Nephron (organoid): ENCODE measurements around the gene UGGT2.

ENCODE experiments used
- H3K27ac Mint-ChIP-seq, 3 experiments: 2 replicates each; pipeline ENCODE4 v1.8.0; 2020; ENCODE audit warnings: mixed read lengths in 3 of 3, mild to moderate bottlenecking in 2 of 3, moderate library complexity in 1 of 3
- H3K27me3 Mint-ChIP-seq: 2 replicates; pipeline ENCODE4 v1.8.0; 2021; ENCODE audit warnings: low read depth, mild to moderate bottlenecking, moderate library complexity, mixed read lengths
- H3K36me3 Mint-ChIP-seq: 2 replicates; pipeline ENCODE4 v1.8.0; 2020; ENCODE audit warnings: low read depth, mixed read lengths
- H3K4me1 Mint-ChIP-seq: 2 replicates; pipeline ENCODE4 v1.8.0; 2020; ENCODE audit warnings: mixed read lengths
- H3K4me3 Mint-ChIP-seq, 3 experiments: 2 replicates each; pipeline ENCODE4 v1.8.0; 2020; ENCODE audit warnings: mild to moderate bottlenecking in 3 of 3, mixed read lengths in 3 of 3, moderate library complexity in 2 of 3
- H3K9me3 Mint-ChIP-seq: 2 replicates; pipeline ENCODE4 v1.8.0; 2020; ENCODE audit warnings: mixed read lengths
- CTCF ChIP-seq, 3 experiments: fragments of 200-600 bp; sonication (generic); IDR thresholded peaks; one replicate each; pipeline ENCODE4 v1.5.0; 2021; ENCODE audit warnings: antibody characterized with exemption in 3 of 3; ENCODE audit not compliant: unreplicated experiment in 3 of 3

Gene UGGT2

GRCh38 chr13:96034662-96035061 lies 18.5 kb downstream of the UGGT2 start:
- Mint-ChIP-seq H3K9me3 (no peaks in the 10 kb centered on the region), H3K36me3 (peaks cover 9% of the 10 kb centered on the region), H3K4me3 (no peak overlapping the region), H3K4me1 (peaks cover 8% of the 10 kb centered on the region), H3K27me3 (no peaks in the 10 kb centered on the region), H3K27ac (no peak overlapping the region)
- TF ChIP-seq CTCF (IDR thresholded peaks at IDR 0.05; ENCODE audit: unreplicated experiment in 3 of 3), result no peak

DNA sequence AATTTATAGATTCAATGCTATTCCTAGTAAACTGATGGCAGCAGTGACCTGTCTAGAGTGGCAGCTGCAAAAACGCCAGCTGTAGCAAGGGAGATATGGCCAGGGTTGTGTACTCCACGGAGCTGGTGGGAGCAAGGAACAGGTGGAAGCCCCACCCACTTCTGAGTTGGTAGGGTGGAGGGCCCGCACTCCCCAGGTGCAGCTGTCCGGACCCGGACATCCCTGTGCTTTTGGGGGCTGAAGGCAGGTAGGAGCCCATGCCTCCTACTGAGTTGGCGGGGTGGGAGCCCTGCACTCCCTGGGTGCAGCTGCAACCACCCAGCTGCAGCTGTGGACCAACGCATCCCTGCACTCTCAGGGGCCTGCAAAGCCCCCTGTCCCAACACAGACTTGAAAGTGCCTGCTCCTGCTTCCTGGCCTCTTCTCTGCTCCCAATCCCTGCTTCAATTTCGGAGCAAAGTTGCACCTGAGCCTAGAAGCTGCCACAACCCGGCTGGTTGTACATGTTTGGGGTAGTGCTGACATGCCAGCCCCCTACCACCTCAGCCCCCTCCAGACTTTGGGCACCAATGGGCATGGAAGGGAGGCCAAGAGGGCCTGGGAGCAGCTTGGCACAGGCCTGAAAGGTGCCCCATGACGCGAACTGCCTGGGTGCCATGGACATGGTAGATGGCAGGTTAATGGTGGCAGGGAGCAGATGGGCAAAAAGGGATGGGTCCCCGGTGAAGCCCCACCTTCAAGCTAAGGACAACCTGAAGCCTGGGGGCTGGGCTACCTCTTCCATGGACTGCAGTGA lies 19.8 kb downstream of the UGGT2 start:
- H3K27me3 Mint-ChIP-seq, result no peaks in the 10 kb centered on the region
- H3K4me3 Mint-ChIP-seq, result no peak overlapping the region
- no peak overlapping the region for H3K27ac Mint-ChIP-seq
- H3K4me1 Mint-ChIP-seq, result peaks cover 8% of the 10 kb centered on the region
- H3K36me3 Mint-ChIP-seq, result peaks cover 6% of the 10 kb centered on the region
- H3K9me3 Mint-ChIP-seq, result no peaks in the 10 kb centered on the region
- TF ChIP-seq CTCF (IDR thresholded peaks at IDR 0.05; ENCODE audit: unreplicated experiment in 3 of 3), result no peak

- no peak overlapping the region for H3K4me3 Mint-ChIP-seq
- peak overlapping the region in 1 of 3 experiments; percentile 50 for H3K27ac Mint-ChIP-seq
These were observed 20.5 kb downstream of the UGGT2 start for GRCh38 chr13:96032717-96033116.

GRCh38 chr13:96029002-96029401 lies 24.2 kb downstream of the UGGT2 start:
- no peak overlapping the region for H3K27ac Mint-ChIP-seq

More at GRCh38 chr13:96032717-96033116, 20.5 kb downstream of the UGGT2 start:
- TF ChIP-seq CTCF (IDR thresholded peaks at IDR 0.05; ENCODE audit: unreplicated experiment in 3 of 3), result no peak
- Mint-ChIP-seq H3K9me3 (no peaks in the 10 kb centered on the region), H3K27me3 (no peaks in the 10 kb centered on the region), H3K36me3 (peaks cover 6% of the 10 kb centered on the region), H3K4me1 (peaks cover 8% of the 10 kb centered on the region)

DNA sequence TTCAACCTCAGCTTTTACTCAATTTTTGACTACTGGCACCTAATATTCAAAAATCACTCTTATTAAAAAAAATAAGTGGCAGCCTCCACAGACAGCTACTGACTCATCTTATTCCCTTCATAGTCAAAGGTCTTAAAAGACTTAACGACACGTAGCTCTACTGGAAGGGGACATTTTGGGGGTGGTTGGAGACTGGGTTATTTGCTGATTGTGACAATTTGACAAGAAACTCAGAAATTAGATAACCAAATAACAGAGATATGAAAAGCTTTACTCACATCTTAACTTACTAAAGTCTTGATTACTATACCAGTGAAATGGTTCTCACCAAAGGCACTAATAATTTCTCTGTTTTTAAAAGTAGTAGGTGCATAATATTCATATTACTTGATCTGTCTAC lies 25.7 kb downstream of the UGGT2 start:
- peaks cover 1% of the 10 kb centered on the region for H3K4me1 Mint-ChIP-seq

More at GRCh38 chr13:96029002-96029401, 24.2 kb downstream of the UGGT2 start:
- H3K36me3 Mint-ChIP-seq, result peaks cover 6% of the 10 kb centered on the region
- no peaks in the 10 kb centered on the region for H3K9me3 Mint-ChIP-seq
- peaks cover 8% of the 10 kb centered on the region for H3K4me1 Mint-ChIP-seq
- no peak for TF ChIP-seq CTCF (IDR thresholded peaks at IDR 0.05; ENCODE audit: unreplicated experiment in 3 of 3)
- no peaks in the 10 kb centered on the region for H3K27me3 Mint-ChIP-seq
- H3K4me3 Mint-ChIP-seq, result no peak overlapping the region

More for the DNA sequence above, 25.7 kb downstream of the UGGT2 start:
- H3K27me3 Mint-ChIP-seq, result no peaks in the 10 kb centered on the region
- no peak overlapping the region for H3K27ac Mint-ChIP-seq
- no peak for TF ChIP-seq CTCF (IDR thresholded peaks at IDR 0.05; ENCODE audit: unreplicated experiment in 3 of 3)
- H3K36me3 Mint-ChIP-seq, result peaks cover 6% of the 10 kb centered on the region
- H3K9me3 Mint-ChIP-seq, result no peaks in the 10 kb centered on the region
- no peak overlapping the region for H3K4me3 Mint-ChIP-seq
